ENCODE measurements around the gene TMEM200A.

Gene TMEM200A

DNA sequence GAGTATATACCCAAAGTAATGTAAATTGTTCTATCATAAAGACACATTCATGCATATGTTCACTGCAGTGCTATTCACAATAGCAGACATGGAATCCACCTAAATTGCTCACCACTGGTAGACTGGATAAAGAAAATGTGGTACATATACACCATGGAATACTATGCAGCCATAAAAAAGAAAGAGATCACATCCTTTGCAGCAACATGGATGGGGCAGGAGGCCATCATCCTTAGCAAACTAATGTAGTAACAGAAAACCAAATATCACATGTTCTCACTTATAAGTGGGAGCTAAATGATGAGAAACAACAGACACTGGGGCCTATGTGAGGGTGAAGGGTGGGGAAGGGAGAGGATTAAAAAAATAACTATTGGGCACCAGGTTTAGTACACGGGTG lies 11.5 kb upstream of the TMEM200A start:
- TF ChIP-seq, protein P1, sequence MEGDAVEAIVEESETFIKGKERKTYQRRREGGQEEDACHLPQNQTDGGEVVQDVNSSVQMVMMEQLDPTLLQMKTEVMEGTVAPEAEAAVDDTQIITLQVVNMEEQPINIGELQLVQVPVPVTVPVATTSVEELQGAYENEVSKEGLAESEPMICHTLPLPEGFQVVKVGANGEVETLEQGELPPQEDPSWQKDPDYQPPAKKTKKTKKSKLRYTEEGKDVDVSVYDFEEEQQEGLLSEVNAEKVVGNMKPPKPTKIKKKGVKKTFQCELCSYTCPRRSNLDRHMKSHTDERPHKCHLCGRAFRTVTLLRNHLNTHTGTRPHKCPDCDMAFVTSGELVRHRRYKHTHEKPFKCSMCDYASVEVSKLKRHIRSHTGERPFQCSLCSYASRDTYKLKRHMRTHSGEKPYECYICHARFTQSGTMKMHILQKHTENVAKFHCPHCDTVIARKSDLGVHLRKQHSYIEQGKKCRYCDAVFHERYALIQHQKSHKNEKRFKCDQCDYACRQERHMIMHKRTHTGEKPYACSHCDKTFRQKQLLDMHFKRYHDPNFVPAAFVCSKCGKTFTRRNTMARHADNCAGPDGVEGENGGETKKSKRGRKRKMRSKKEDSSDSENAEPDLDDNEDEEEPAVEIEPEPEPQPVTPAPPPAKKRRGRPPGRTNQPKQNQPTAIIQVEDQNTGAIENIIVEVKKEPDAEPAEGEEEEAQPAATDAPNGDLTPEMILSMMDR (IDR thresholded peaks at IDR 0.05; ENCODE audit: low read depth, low read length): no peak

GRCh38 chr6:130355572-130355971 lies 10.2 kb upstream of the TMEM200A start:
- TF ChIP-seq, protein P1 (IDR thresholded peaks at IDR 0.05; ENCODE audit: low read depth, low read length): no peak
- H3K4me3 ChIP-seq (ENCODE audit: low read depth, low read length): no peak overlapping the region

More for the DNA sequence above, 11.5 kb upstream of the TMEM200A start:
- H3K4me3 ChIP-seq (ENCODE audit: low read depth, low read length): no peak overlapping the region

DNA sequence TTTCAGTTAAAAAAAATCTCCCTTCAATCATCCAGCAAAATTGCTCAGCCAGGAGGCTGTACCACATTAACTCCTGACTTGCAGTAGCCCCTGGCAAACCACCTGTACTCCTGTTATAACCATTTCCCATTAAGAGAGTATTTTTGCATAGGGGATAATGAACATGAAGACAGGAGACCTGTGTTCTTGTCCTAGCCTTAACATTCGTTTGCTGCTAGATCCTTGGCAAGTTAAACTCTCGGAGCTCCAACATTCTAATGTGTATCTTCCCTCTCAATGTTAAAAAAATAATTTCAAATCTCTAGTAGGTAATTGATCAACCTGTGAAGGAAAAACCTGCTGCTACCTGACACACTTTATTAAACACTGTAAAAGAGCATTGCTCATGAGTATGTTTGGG lies 8.4 kb upstream of the TMEM200A start:
- no peak overlapping the region for H3K4me3 ChIP-seq (ENCODE audit: low read depth, low read length)

DNA sequence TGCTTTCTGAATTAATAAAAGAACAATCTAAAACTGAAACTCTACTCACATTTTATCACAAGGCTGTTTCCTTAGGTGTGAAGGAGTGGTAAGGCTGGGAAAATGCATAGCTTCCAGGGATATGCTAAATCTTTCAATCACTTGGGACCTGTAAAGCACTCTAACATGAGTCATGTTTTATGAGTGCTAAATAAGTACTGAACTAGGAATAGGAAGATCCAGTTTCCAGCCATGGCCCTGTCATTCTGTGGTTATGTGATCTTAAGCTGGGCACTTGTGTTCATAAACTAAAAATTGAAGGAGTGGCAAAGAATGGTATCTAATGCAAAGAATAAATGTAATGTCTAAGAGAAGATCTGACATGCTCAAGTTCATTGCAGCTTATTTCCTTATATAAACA lies 6.1 kb upstream of the TMEM200A start:
- TF ChIP-seq, protein P1 (IDR thresholded peaks at IDR 0.05; ENCODE audit: low read depth, low read length): no peak
- H3K4me3 ChIP-seq (ENCODE audit: low read depth, low read length): no peak overlapping the region

More for the DNA sequence above, 8.4 kb upstream of the TMEM200A start:
- TF ChIP-seq, protein P1 (IDR thresholded peaks at IDR 0.05; ENCODE audit: low read depth, low read length): no peak

GRCh38 chr6:130362128-130362527 lies 3.7 kb upstream of the TMEM200A start:
- TF ChIP-seq, protein P1 (IDR thresholded peaks at IDR 0.05; ENCODE audit: low read depth, low read length): no peak
- no peak overlapping the region for H3K4me3 ChIP-seq (ENCODE audit: low read depth, low read length)

- peak overlapping the region; percentile 74 for H3K4me3 ChIP-seq (ENCODE audit: low read depth, low read length)
- TF ChIP-seq, protein P1 (IDR thresholded peaks at IDR 0.05; ENCODE audit: low read depth, low read length): no peak
Observed at GRCh38 chr6:130364224-130364780, 1.5 kb upstream of the TMEM200A start.

DNA sequence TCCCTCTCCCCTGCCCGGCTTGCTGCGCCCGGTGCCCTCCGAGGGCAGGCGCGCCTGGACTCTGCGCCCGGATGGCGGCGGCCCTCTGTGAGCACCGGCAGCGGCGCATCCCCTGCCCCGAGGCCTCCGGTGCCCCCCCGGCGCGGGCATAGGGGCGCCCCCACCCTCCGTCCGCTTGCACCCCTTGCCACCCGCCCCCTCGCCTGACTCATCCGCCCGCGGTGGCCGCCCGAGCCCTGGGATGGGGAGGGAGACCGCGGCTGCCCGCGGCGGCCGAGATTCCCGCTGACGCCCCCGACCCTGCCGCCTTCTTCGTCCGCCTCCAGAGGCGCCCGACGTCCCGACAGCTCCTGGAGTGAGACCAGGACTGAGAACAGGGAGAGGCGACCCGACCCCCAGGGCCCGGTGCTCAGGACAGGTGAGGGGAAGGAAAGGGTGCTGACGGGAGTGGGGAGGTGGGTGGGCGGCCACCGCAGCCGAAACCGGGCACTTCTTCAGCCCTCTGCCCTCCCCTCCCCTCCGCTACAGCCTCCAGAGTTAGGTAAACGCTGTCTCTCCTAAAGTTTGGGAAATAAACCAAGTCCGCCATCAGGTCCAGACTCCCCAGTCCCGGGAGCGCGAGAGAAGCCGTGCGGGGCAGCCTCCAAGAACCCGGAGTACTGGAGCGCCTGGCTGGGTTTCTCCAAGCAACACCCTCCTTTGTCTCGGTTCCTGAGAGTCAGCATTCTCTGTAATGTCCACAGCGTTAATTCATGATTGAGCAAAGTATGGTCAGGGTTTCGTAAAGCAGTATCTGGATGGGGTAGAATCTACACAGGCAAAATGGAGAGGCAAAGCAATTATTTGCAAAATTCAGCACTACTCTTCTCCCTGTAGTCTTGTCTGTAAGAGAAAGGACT lies 539 bp downstream of the TMEM200A start:
- TF ChIP-seq, protein P1 (IDR thresholded peaks at IDR 0.05; ENCODE audit: low read depth, low read length): no peak; the same call in 1 of the 2 replicates
- H3K4me3 ChIP-seq (ENCODE audit: low read depth, low read length): peak overlapping the region; percentile 74
